Hepatocyte (in vitro differentiated cells): Measurements from ENCODE around the gene NAA38. TPM values are rescaled to one million over a fixed set of nuclear protein-coding genes. Genes with fewer than 3 reads are reported as not detected.
"Not testable (repeated sequence)": the region's sequence is repeated elsewhere in the genome, so short reads cannot be mapped to it uniquely, and the experiment has no call there.

ENCODE experiments used
- DNase-seq: peaks from one replicate; pipeline ENCODE4 v3.0.0-alpha.2; 2016; ENCODE audit warnings: low spot score
- H2AFZ ChIP-seq: fragments of 200-600 bp; sonication (generic); 2 replicates; pipeline ENCODE4 v1.6.0; 2016; ENCODE audit warnings: antibody characterized with exemption, mild to moderate bottlenecking
- H3K27ac ChIP-seq: fragments of 200-600 bp; sonication (generic); 2 replicates; pipeline ENCODE4 v1.5.1; 2016; ENCODE audit warnings: mild to moderate bottlenecking
- H3K27me3 ChIP-seq: fragments of 200-600 bp; sonication (generic); 2 replicates; pipeline ENCODE4 v1.6.1; 2016
- H3K36me3 ChIP-seq: fragments of 200-600 bp; sonication (generic); replicated peaks from 2 replicates; pipeline ENCODE4 v1.5.1; 2016; ENCODE audit warnings: low read depth; ENCODE audit not compliant: insufficient read depth
- H3K4me1 ChIP-seq: fragments of 200-600 bp; sonication (generic); 2 replicates; pipeline ENCODE4 v1.5.1; 2016; ENCODE audit warnings: mild to moderate bottlenecking, moderate library complexity; ENCODE audit not compliant: insufficient read depth
- H3K4me2 ChIP-seq: fragments of 200-600 bp; sonication (generic); 2 replicates; pipeline ENCODE4 v1.6.0; 2016
- H3K4me3 ChIP-seq: fragments of 200-600 bp; sonication (generic); 2 replicates; pipeline ENCODE4 v1.5.1; 2016; ENCODE audit warnings: mild to moderate bottlenecking
- H3K79me2 ChIP-seq: fragments of 200-600 bp; sonication (generic); 2 replicates; pipeline ENCODE4 v1.6.0; 2017; ENCODE audit warnings: mild to moderate bottlenecking
- H3K9me2 ChIP-seq: fragments of 200-600 bp; sonication (generic); replicated peaks from 2 replicates; pipeline ENCODE4 v1.6.0; 2017; ENCODE audit warnings: mild to moderate bottlenecking; ENCODE audit not compliant: insufficient read depth
- H3K9me3 ChIP-seq: fragments of 200-600 bp; sonication (generic); 2 replicates; pipeline ENCODE4 v1.5.1; 2016; ENCODE audit warnings: low read depth, mild to moderate bottlenecking
- H4K20me1 ChIP-seq: fragments of 200-600 bp; sonication (generic); 2 replicates; pipeline ENCODE4 v1.6.0; 2016; ENCODE audit warnings: mild to moderate bottlenecking; ENCODE audit not compliant: insufficient read depth, poor library complexity, severe bottlenecking
- CTCF ChIP-seq: fragments of 200-600 bp; sonication (generic); IDR thresholded peaks from 2 replicates; pipeline ENCODE4 v1.5.1; 2016; ENCODE audit warnings: antibody characterized with exemption, mild to moderate bottlenecking; ENCODE audit not compliant: poor library complexity
- EZH2 ChIP-seq: fragments of 200-600 bp; sonication (generic); IDR thresholded peaks from 2 replicates; pipeline ENCODE4 v1.6.1; 2016; ENCODE audit warnings: antibody characterized with exemption, mild to moderate bottlenecking, borderline replicate concordance
- EZH2phosphoT487 ChIP-seq: fragments of 200-600 bp; sonication (generic); IDR thresholded peaks from one replicate; pipeline ENCODE4 v1.6.1; 2018; ENCODE audit warnings: antibody characterized with exemption, mild to moderate bottlenecking, low read depth, moderate library complexity; ENCODE audit not compliant: unreplicated experiment, severe bottlenecking
- WGBS: methylation state at CpG from one replicate; pipeline ENCODE4 v1.1.6; 2016; ENCODE audit warnings: low lambda C conversion rate; ENCODE audit errors: missing lambda C conversion rate; 5-methylcytosine and 5-hydroxymethylcytosine counted together
- polyA plus RNA-seq: library from polyadenylated mRNA; unstranded; fragments of >200 nt; fragmentation: Nextera tagmentation; extraction: Ambion mirVana; gene quantifications from 2 replicates; pipeline ENCODE4 v1.2.1, GENCODE V29; 2016
- total RNA-seq: library from RNA; depleted of rRNA; stranded (reverse); fragments of >200 nt; gene quantifications from 2 replicates; pipeline ENCODE4 v1.2.3, GENCODE V29; 2014

The NAA38 gene
- total and polyA plus RNA-seq, 2 experiments from 2014 or later = 66.0 to 147 TPM

GRCh38 chr17:7817643-7817964, 39.8 kb downstream of the NAA38 start:
- H3K4me1 ChIP-seq = peaks cover 9% of the 10 kb centered on the region
- no peak for TF ChIP-seq CTCF
- H4K20me1 ChIP-seq = no peaks in the 10 kb centered on the region
- no peaks in the 10 kb centered on the region for H3K79me2 ChIP-seq
- no peaks in the 10 kb centered on the region for H3K9me3 ChIP-seq
- H3K27ac ChIP-seq = no peak overlapping the region
- peak; percentile 2 for DNase-seq
- H3K36me3 ChIP-seq = no peaks in the 10 kb centered on the region
- H3K4me3 ChIP-seq = no peak overlapping the region
- no peaks in the 10 kb centered on the region for H3K27me3 ChIP-seq
- H3K4me2 ChIP-seq = no peak overlapping the region
- 88% methylated on average over 9 of the region's 9 CpGs for WGBS
- H2AFZ ChIP-seq = no peak overlapping the region
- H3K9me2 ChIP-seq = no peaks in the 10 kb centered on the region

- 60% methylated on average over 10 of the region's 10 CpGs for WGBS
- no peaks in the 10 kb centered on the region for H4K20me1 ChIP-seq
- no peak overlapping the region for H3K27ac ChIP-seq
- H3K36me3 ChIP-seq = no peaks in the 10 kb centered on the region
- H3K9me2 ChIP-seq = no peaks in the 10 kb centered on the region
- H3K4me2 ChIP-seq = no peak overlapping the region
- H3K9me3 ChIP-seq = no peaks in the 10 kb centered on the region
- no peaks in the 10 kb centered on the region for H3K79me2 ChIP-seq
- TF ChIP-seq CTCF (no peak), EZH2phosphoT487 (no peak), EZH2 (no peak)
- no peaks in the 10 kb centered on the region for H3K27me3 ChIP-seq
- H2AFZ ChIP-seq = no peak overlapping the region
- peak; percentile 5 for DNase-seq
- H3K4me1 ChIP-seq = peaks cover 9% of the 10 kb centered on the region
- H3K4me3 ChIP-seq = no peak overlapping the region
Observed at GRCh38 chr17:7816926-7817642, 40.3 kb downstream of the NAA38 start.

- H3K9me2 ChIP-seq = no peaks in the 10 kb centered on the region
- 94% methylated on average over 5 of the region's 5 CpGs for WGBS
- H3K4me2 ChIP-seq = no peak overlapping the region
- no peaks in the 10 kb centered on the region for H3K36me3 ChIP-seq
- H3K4me1 ChIP-seq = peaks cover 9% of the 10 kb centered on the region
- H3K27me3 ChIP-seq = no peaks in the 10 kb centered on the region
- no peak for DNase-seq
- H3K9me3 ChIP-seq = no peaks in the 10 kb centered on the region
- H3K79me2 ChIP-seq = no peaks in the 10 kb centered on the region
- H2AFZ ChIP-seq = no peak overlapping the region
- no peaks in the 10 kb centered on the region for H4K20me1 ChIP-seq
- H3K4me3 ChIP-seq = no peak overlapping the region
- TF ChIP-seq EZH2phosphoT487 = no peak
- no peak for TF ChIP-seq EZH2
- no peak for TF ChIP-seq CTCF
- H3K27ac ChIP-seq = no peak overlapping the region
Observed at GRCh38 chr17:7814969-7815368, 42.4 kb downstream of the NAA38 start.

GRCh38 chr17:7811251-7811650, 46.1 kb downstream of the NAA38 start:
- no peak for TF ChIP-seq EZH2
- TF ChIP-seq CTCF = no peak
- no peak for TF ChIP-seq EZH2phosphoT487
- Histone ChIP-seq H3K9me3 (no peaks in the 10 kb centered on the region), H3K4me2 (no peak overlapping the region), H3K9me2 (no peaks in the 10 kb centered on the region), H3K27ac (no peak overlapping the region), H3K4me3 (no peak overlapping the region), H3K4me1 (no peaks in the 10 kb centered on the region), H4K20me1 (no peaks in the 10 kb centered on the region), H3K36me3 (no peaks in the 10 kb centered on the region), H3K27me3 (no peaks in the 10 kb centered on the region), H3K79me2 (no peaks in the 10 kb centered on the region), H2AFZ (no peak overlapping the region)
- 90% methylated on average over 3 of the region's 3 CpGs for WGBS
- DNase-seq = no peak

- not testable (repeated sequence) for H3K79me2 ChIP-seq, H3K4me2 ChIP-seq, H4K20me1 ChIP-seq, H3K4me3 ChIP-seq, H3K4me1 ChIP-seq, H2AFZ ChIP-seq, DNase-seq, H3K9me3 ChIP-seq, H3K9me2 ChIP-seq, H3K27ac ChIP-seq, H3K36me3 ChIP-seq, H3K27me3 ChIP-seq
- 85% methylated on average over 9 of the region's 9 CpGs for WGBS
Observed at GRCh38 chr17:7809791-7810343, 47.5 kb downstream of the NAA38 start.
